H9 (cell line): ENCODE measurements around the gene ACOT2. TPM values are rescaled to one million over a fixed set of nuclear protein-coding genes. Genes with fewer than 3 reads are reported as not detected.

Experiments
- DNase-seq: peaks from one replicate; pipeline ENCODE4 v3.0.0-alpha.2; 2017
- H2AFZ ChIP-seq: one replicate; pipeline ENCODE4 v1.6.1; 2013; ENCODE audit warnings: mild to moderate bottlenecking, low read length, control low read depth, moderate library complexity
- H2AK5ac ChIP-seq: 2 replicates; pipeline ENCODE4 v1.6.1; 2013; ENCODE audit warnings: low read length, control low read depth, mixed read lengths; ENCODE audit not compliant: insufficient read length
- H2BK120ac ChIP-seq: one replicate; pipeline ENCODE4 v1.6.1; 2013; ENCODE audit warnings: low read depth, mild to moderate bottlenecking, low read length, control low read depth, inconsistent platforms; ENCODE audit not compliant: poor library complexity, severe bottlenecking
- H2BK12ac ChIP-seq: 2 replicates; pipeline ENCODE4 v1.6.1; 2013; ENCODE audit warnings: low read length, control low read depth, mixed read lengths, low read depth; ENCODE audit not compliant: insufficient read length
- H2BK15ac ChIP-seq: 2 replicates; pipeline ENCODE4 v1.6.1; 2013; ENCODE audit warnings: low read depth, low read length, control low read depth
- H2BK20ac ChIP-seq: one replicate; pipeline ENCODE4 v1.6.1; 2013; ENCODE audit warnings: low read depth, mild to moderate bottlenecking, low read length, control low read depth, inconsistent platforms; ENCODE audit not compliant: poor library complexity, severe bottlenecking
- H2BK5ac ChIP-seq: 2 replicates; pipeline ENCODE4 v1.6.1; 2013; ENCODE audit warnings: low read length, control low read depth, mixed read lengths; ENCODE audit not compliant: insufficient read length
- H3K14ac ChIP-seq: 2 replicates; pipeline ENCODE4 v1.6.1; 2013; ENCODE audit warnings: low read length, control low read depth; ENCODE audit not compliant: insufficient read depth
- H3K18ac ChIP-seq: 2 replicates; pipeline ENCODE4 v1.6.1; 2013; ENCODE audit warnings: low read depth, mild to moderate bottlenecking, mixed read lengths, low read length, control low read depth; ENCODE audit not compliant: insufficient read length
- H3K23ac ChIP-seq: 2 replicates; pipeline ENCODE4 v1.6.1; 2013; ENCODE audit warnings: low read length, control low read depth, mixed read lengths, low read depth; ENCODE audit not compliant: insufficient read length
- H3K23me2 ChIP-seq: 2 replicates; pipeline ENCODE4 v1.6.1; 2013; ENCODE audit warnings: low read depth, mild to moderate bottlenecking, mixed read lengths, low read length, control low read depth; ENCODE audit not compliant: insufficient read length, poor library complexity, severe bottlenecking
- H3K27ac ChIP-seq: 2 replicates; pipeline ENCODE4 v1.5.1; 2013; ENCODE audit warnings: low read length, control low read depth, mixed read lengths, low read depth; ENCODE audit not compliant: insufficient read length
- H3K27me3 ChIP-seq: 2 replicates; pipeline ENCODE4 v1.6.1; 2013; ENCODE audit warnings: low read length, control low read depth, inconsistent platforms; ENCODE audit not compliant: insufficient read depth
- H3K4ac ChIP-seq: 2 replicates; pipeline ENCODE4 v1.6.1; 2013; ENCODE audit warnings: low read depth, mild to moderate bottlenecking, control low read depth, inconsistent platforms, low read length, moderate library complexity
- H3K4me1 ChIP-seq: 2 replicates; pipeline ENCODE4 v1.6.1; 2013; ENCODE audit warnings: low read length, control low read depth, inconsistent platforms; ENCODE audit not compliant: insufficient read depth
- H3K4me2 ChIP-seq: 2 replicates; pipeline ENCODE4 v1.6.1; 2013; ENCODE audit warnings: low read length, control low read depth, mixed read lengths; ENCODE audit not compliant: insufficient read length, insufficient read depth
- H3K56ac ChIP-seq: 2 replicates; pipeline ENCODE4 v1.6.1; 2013; ENCODE audit warnings: low read depth, mild to moderate bottlenecking, mixed read lengths, low read length, control low read depth; ENCODE audit not compliant: insufficient read length
- H3K79me1 ChIP-seq: 2 replicates; pipeline ENCODE4 v1.6.1; 2013; ENCODE audit warnings: low read depth, mild to moderate bottlenecking, moderate library complexity, low read length, control low read depth, inconsistent platforms; ENCODE audit not compliant: insufficient read depth, poor library complexity, severe bottlenecking
- H3K79me2 ChIP-seq: 2 replicates; pipeline ENCODE4 v1.6.1; 2013; ENCODE audit warnings: low read length, control low read depth, inconsistent platforms; ENCODE audit not compliant: insufficient read depth
- H3K9ac ChIP-seq: 2 replicates; pipeline ENCODE4 v1.6.1; 2013; ENCODE audit warnings: low read length, control low read depth, mixed read lengths; ENCODE audit not compliant: insufficient read length; ENCODE audit errors: extremely low read depth
- H3K9me3 ChIP-seq: one replicate; pipeline ENCODE4 v1.6.1; 2013; ENCODE audit warnings: low read depth, low read length, inconsistent platforms; ENCODE audit not compliant: control insufficient read depth
- H3T11ph ChIP-seq: one replicate; pipeline ENCODE4 v1.6.1; 2013; ENCODE audit warnings: mild to moderate bottlenecking, low read length, control low read depth, inconsistent platforms
- H4K20me1 ChIP-seq: one replicate; pipeline ENCODE4 v1.6.1; 2013; ENCODE audit not compliant: control insufficient read depth, insufficient read length, insufficient read depth
- H4K5ac ChIP-seq: 2 replicates; pipeline ENCODE4 v1.6.1; 2013; ENCODE audit warnings: low read depth, mild to moderate bottlenecking, mixed read lengths, low read length, control low read depth; ENCODE audit not compliant: insufficient read length
- H4K8ac ChIP-seq: replicated peaks from 2 replicates; pipeline ENCODE4 v1.6.1; 2013; ENCODE audit warnings: low read length, control low read depth, mixed read lengths, low read depth; ENCODE audit not compliant: insufficient read length
- H4K91ac ChIP-seq: 2 replicates; pipeline ENCODE4 v1.6.1; 2013; ENCODE audit warnings: low read depth, mild to moderate bottlenecking, moderate library complexity, mixed read lengths, low read length, control low read depth; ENCODE audit not compliant: insufficient read length
- H3K27ac Mint-ChIP-seq, 3 experiments: 2 replicates in 2 of 3; 3 replicates in 1 of 3; pipeline ENCODE4 v1.8.0; 2020 to 2021; ENCODE audit warnings: mixed read lengths in 3 of 3, mild to moderate bottlenecking in 1 of 3, moderate library complexity in 1 of 3
- H3K27me3 Mint-ChIP-seq: 2 replicates; pipeline ENCODE4 v1.8.0; 2021; ENCODE audit warnings: low read depth, mild to moderate bottlenecking, moderate library complexity, mixed read lengths
- H3K36me3 Mint-ChIP-seq, 3 experiments: 2 replicates in 2 of 3; 3 replicates in 1 of 3; pipeline ENCODE4 v1.8.0; 2020 to 2021; ENCODE audit warnings: low read depth in 3 of 3, mixed read lengths in 3 of 3; ENCODE audit not compliant: insufficient read depth in 1 of 3
- H3K4me1 Mint-ChIP-seq, 2 experiments: 2 replicates each; pipeline ENCODE4 v1.8.0; 2020; ENCODE audit warnings: mixed read lengths in 2 of 2
- H3K4me3 Mint-ChIP-seq, 2 experiments: 2 replicates in 1 of 2; 3 replicates in 1 of 2; pipeline ENCODE4 v1.8.0; 2020 to 2021; ENCODE audit warnings: mild to moderate bottlenecking in 2 of 2, mixed read lengths in 2 of 2, moderate library complexity in 1 of 2
- H3K9me3 Mint-ChIP-seq, 2 experiments: 2 replicates in 1 of 2; 3 replicates in 1 of 2; pipeline ENCODE4 v1.8.0; 2020; ENCODE audit warnings: mild to moderate bottlenecking in 2 of 2, mixed read lengths in 2 of 2, moderate library complexity in 1 of 2
- CTCF ChIP-seq: fragments of 200-600 bp; sonication (generic); conservative IDR thresholded peaks from 3 replicates; pipeline ENCODE4 v1.8.0; 2021; ENCODE audit warnings: antibody characterized with exemption, mild to moderate bottlenecking
- WGBS: extraction: QIAGEN DNeasy Blood & Tissue Kit; methylation state at CpG from one replicate; pipeline ENCODE4 v1.1.7; 2013; ENCODE audit warnings: missing lambda C conversion rate, low lambda C conversion rate, mixed read lengths; ENCODE audit not compliant: insufficient read length; ENCODE audit errors: extremely low coverage; 5-methylcytosine and 5-hydroxymethylcytosine counted together
- total RNA-seq: library from RNA; stranded (reverse); gene quantifications from 2 replicates; pipeline ENCODE4 v1.2.1, GENCODE V29; 2021

Gene ACOT2
- total RNA-seq, 1 experiment from 2014 or later = 10.2 TPM

GRCh38 chr14:73524493-73524892 lies 44.5 kb upstream of the ACOT2 start:
- Mint-ChIP-seq H3K4me1 (peaks cover 7 to 8% of the 10 kb centered on the region in 2 experiments; a peak in 3 of 4 replicates), H3K9me3 (no peaks in the 10 kb centered on the region), H3K4me3 (no peak overlapping the region), H3K36me3 (peaks cover 0 to 5% (median 0%) of the 10 kb centered on the region in 3 experiments; a peak in 1 of 7 replicates), H3K27me3 (peaks cover 2% of the 10 kb centered on the region; the same call in 1 of the 2 replicates), H3K27ac (no peak overlapping the region)
- Histone ChIP-seq H3K9me3 (no peaks in the 10 kb centered on the region), H3K79me1 (no peaks in the 10 kb centered on the region), H3K14ac (no peak overlapping the region), H2AFZ (no peak overlapping the region), H3K4me1 (no peaks in the 10 kb centered on the region), H3K56ac (no peak overlapping the region), H3K23me2 (no peaks in the 10 kb centered on the region), H3K27me3 (no peaks in the 10 kb centered on the region), H4K20me1 (no peaks in the 10 kb centered on the region), H3K4me2 (no peak overlapping the region), H3K79me2 (no peaks in the 10 kb centered on the region), H2BK15ac (no peak overlapping the region), H3K18ac (no peak overlapping the region), H3T11ph (no peak overlapping the region), H2BK5ac (no peak overlapping the region), H4K5ac (no peak overlapping the region), H3K27ac (no peak overlapping the region), H2AK5ac (no peak overlapping the region), H2BK120ac (no peak overlapping the region), H3K4ac (no peak overlapping the region), H3K9ac (no peak overlapping the region), H3K23ac (no peak overlapping the region), H4K8ac (no peak overlapping the region), H4K91ac (no peak overlapping the region), H2BK20ac (no peak overlapping the region), H2BK12ac (no peak overlapping the region)
- no peak for TF ChIP-seq CTCF
- no CpG with 5 or more reads among the region's 4 CpGs for WGBS
- DNase-seq = no peak
